HCT116 (cell line): ENCODE data around the gene KIF1A. TPM values are rescaled to one million over a fixed set of nuclear protein-coding genes. Genes with fewer than 3 reads are reported as not detected.
A peak's percentile ranks its signal among the peaks of the same experiment; 100 is the strongest.

Experiments used
- ATAC-seq: fragments of 200-7000 bp; cut with Tn5 transposase; 2 replicates; pipeline ENCODE4 v1.9.1; 2020; ENCODE audit warnings: mild to moderate bottlenecking, moderate library complexity
- BruUV-seq: library from RNA; stranded (reverse); fragments of 400-500 nt; replicated peaks from 2 replicates; lab custom pipeline; 2021; lab: Mats Ljungman, UMichigan
- CTCF ChIA-PET: fragments of 300-600 bp; sonication (Branson Sonifier 250); formaldehyde crosslinking; loops from one replicate; lab custom pipeline; 2021; ENCODE audit warnings: antibody characterized with exemption; lab: Charles Lee
- POLR2A ChIA-PET: fragments of 300-600, 350-600 bp; sonication (Branson Sonifier 250); formaldehyde crosslinking; loops from one replicate; lab custom pipeline; 2021; ENCODE audit warnings: antibody characterized with exemption; lab: Charles Lee
- RAD21 ChIA-PET, 2 experiments: fragments of 300-600 bp; sonication (Branson Sonifier 250); formaldehyde crosslinking; loops; one replicate each; lab custom pipeline; 2023; ENCODE audit warnings: low total read pairs in 2 of 2; ENCODE audit not compliant: uncharacterized antibody in 2 of 2, unreplicated experiment in 2 of 2, low non-redundant PET in 1 of 2; lab: Charles Lee
- DNase-seq: peaks from one replicate; pipeline ENCODE4 v3.0.0-alpha.2; 2010; ENCODE audit warnings: low read depth, low spot score
- H2AFZ ChIP-seq: fragments of 200-600 bp; shearing (Covaris generic), sonication (generic); 2 replicates; pipeline ENCODE4 v1.6.1; 2017; ENCODE audit warnings: low read depth, mixed run types, mixed read lengths, antibody characterized with exemption, low read length; ENCODE audit not compliant: poor library complexity, severe bottlenecking
- H3K27ac ChIP-seq: 2 replicates; pipeline ENCODE4 v1.5.1; 2012; ENCODE audit warnings: low read depth, low read length
- H3K27me3 ChIP-seq: fragments of 200-600 bp; sonication (generic); 2 replicates; pipeline ENCODE4 v1.6.1; 2016; ENCODE audit warnings: mixed run types, low read length, mixed read lengths; ENCODE audit not compliant: insufficient read depth
- H3K36me3 ChIP-seq, 2 experiments: fragments of 200-500 bp in 1 of 2; fragments of 200-600 bp in 1 of 2; sonication (Bioruptor generic) in 1 of 2; sonication (generic) in 1 of 2; 2 replicates each; pipeline versions ENCODE4 v1.5.1 to v1.6.1; 2014 to 2016; ENCODE audit warnings: low read length in 2 of 2, inconsistent platforms in 1 of 2, mixed read lengths in 1 of 2, mixed run types in 1 of 2; ENCODE audit not compliant: insufficient read depth in 2 of 2, control insufficient read depth in 1 of 2
- H3K4me1 ChIP-seq, 2 experiments: fragments of 200-600 bp in 1 of 2; sonication (generic) in 1 of 2; 2 replicates each; pipeline versions ENCODE4 v1.5.1 to v1.6.1; 2012 to 2017; ENCODE audit warnings: low read length in 2 of 2, inconsistent platforms in 1 of 2, mild to moderate bottlenecking in 1 of 2, mixed read lengths in 1 of 2, mixed run types in 1 of 2, moderate library complexity in 1 of 2; ENCODE audit not compliant: insufficient read depth in 2 of 2, control insufficient read depth in 1 of 2
- H3K4me2 ChIP-seq: fragments of 200-600 bp; sonication (generic); 2 replicates; pipeline ENCODE4 v1.6.1; 2017; ENCODE audit warnings: mixed run types, low read length, mixed read lengths
- H3K4me3 ChIP-seq, 2 experiments: fragments of 200-600 bp in 1 of 2; sonication (generic) in 1 of 2; replicated peaks in 1 of 2; 2 replicates each; pipeline ENCODE4 v1.5.1; 2011 to 2016; ENCODE audit warnings: low read length in 2 of 2, control low read depth in 1 of 2, low read depth in 1 of 2, mild to moderate bottlenecking in 1 of 2, mixed read lengths in 1 of 2, mixed run types in 1 of 2
- H3K79me2 ChIP-seq: fragments of 200-600 bp; sonication (generic); 2 replicates; pipeline ENCODE4 v1.6.1; 2017; ENCODE audit warnings: mild to moderate bottlenecking, mixed run types, low read length, moderate library complexity, mixed read lengths; ENCODE audit not compliant: insufficient read depth
- H3K9ac ChIP-seq: fragments of 200-600 bp; sonication (generic); 2 replicates; pipeline ENCODE4 v1.6.1; 2016; ENCODE audit warnings: low read length, mixed read lengths
- H3K9me2 ChIP-seq: fragments of 200-600 bp; sonication (generic), shearing (Covaris generic); 2 replicates; pipeline ENCODE4 v1.6.1; 2017; ENCODE audit warnings: mixed run types, mild to moderate bottlenecking, moderate library complexity; ENCODE audit not compliant: insufficient read depth
- H3K9me3 ChIP-seq, 2 experiments: fragments of 200-500 bp in 1 of 2; fragments of 200-600 bp in 1 of 2; sonication (Bioruptor generic) in 1 of 2; sonication (generic) in 1 of 2; 2 replicates each; pipeline ENCODE4 v1.6.1; 2014 to 2017; ENCODE audit warnings: low read length in 2 of 2, mixed read lengths in 2 of 2, inconsistent platforms in 1 of 2, low read depth in 1 of 2, mild to moderate bottlenecking in 1 of 2, mixed run types in 1 of 2, moderate library complexity in 1 of 2; ENCODE audit not compliant: control insufficient read depth in 1 of 2, insufficient read depth in 1 of 2
- H4K20me1 ChIP-seq: fragments of 200-600 bp; sonication (generic), shearing (Covaris generic); 2 replicates; pipeline ENCODE4 v1.6.1; 2017; ENCODE audit warnings: mixed run types, mild to moderate bottlenecking, moderate library complexity; ENCODE audit not compliant: insufficient read depth
- EGR1 ChIP-seq: IDR thresholded peaks from 2 replicates; pipeline ENCODE4 v1.6.1; 2012; ENCODE audit warnings: low read depth
- ELF1 ChIP-seq: IDR thresholded peaks from 2 replicates; pipeline ENCODE4 v1.6.1; 2012; ENCODE audit warnings: low read depth, borderline replicate concordance
- EZH2phosphoT487 ChIP-seq: fragments of 200-600 bp; IDR thresholded peaks from 2 replicates; pipeline ENCODE4 v1.6.1; 2018; ENCODE audit warnings: antibody characterized with exemption, borderline replicate concordance
- FOSL1 ChIP-seq: IDR thresholded peaks from 2 replicates; pipeline ENCODE4 v1.6.1; 2012; ENCODE audit warnings: low read depth
- POLR2A ChIP-seq: IDR thresholded peaks from 2 replicates; pipeline ENCODE4 v1.7.0; 2011; ENCODE audit warnings: borderline replicate concordance; ENCODE audit not compliant: insufficient read depth, insufficient read length; ENCODE audit errors: extremely low read depth
- POLR2AphosphoS5 ChIP-seq: IDR thresholded peaks from 2 replicates; pipeline ENCODE4 v1.6.1; 2011; ENCODE audit warnings: mild to moderate bottlenecking, low read depth, low read length, moderate library complexity
- RAD21 ChIP-seq: IDR thresholded peaks from 2 replicates; pipeline ENCODE4 v1.6.1; 2012; ENCODE audit warnings: low read depth, mild to moderate bottlenecking
- SRF ChIP-seq: IDR thresholded peaks from 2 replicates; pipeline ENCODE4 v1.6.1; 2012; ENCODE audit warnings: low read depth
- TCF7L2 ChIP-seq: IDR thresholded peaks from 2 replicates; pipeline ENCODE4 v1.7.0; 2011; ENCODE audit warnings: borderline replicate concordance, inconsistent platforms; ENCODE audit not compliant: insufficient read depth, insufficient read length; ENCODE audit errors: extremely low read depth
- ZFX ChIP-seq: fragments of 450-650 bp; IDR thresholded peaks from 2 replicates; pipeline ENCODE4 v1.6.1; 2017
- ZNF274 ChIP-seq: fragments of 200-500 bp; sonication (Bioruptor generic); IDR thresholded peaks from 2 replicates; pipeline ENCODE4 v1.6.1; 2014; ENCODE audit warnings: mild to moderate bottlenecking, low read depth, low read length, inconsistent platforms
- intact Hi-C: fragments of 100-400 bp; cut with micrococcal nuclease; formaldehyde crosslinking; loops from 2 replicates; pipeline ENCODE4 v1.10.0; 2022
- total RNA-seq: library from RNA; stranded (reverse); gene quantifications from one replicate; pipeline ENCODE4 v1.2.1, GENCODE V29; 2021; ENCODE audit not compliant: unreplicated experiment
- TF ChIP-seq, protein P1 (sequence below), 3 experiments: fragments of 200-600 bp in 1 of 3; sonication (generic) in 1 of 3; IDR thresholded peaks in 2 of 3; conservative IDR thresholded peaks in 1 of 3; 2 replicates each; pipeline ENCODE4 v1.5.1; 2012 to 2017; ENCODE audit warnings: low read depth in 2 of 3, low read length in 2 of 3, antibody characterized with exemption in 1 of 3, borderline replicate concordance in 1 of 3, control low read depth in 1 of 3, mild to moderate bottlenecking in 1 of 3, mixed read lengths in 1 of 3, mixed run types in 1 of 3, moderate library complexity in 1 of 3; ENCODE audit not compliant: insufficient read depth in 1 of 3

The KIF1A gene
- total RNA-seq, 1 experiment from 2014 or later, result 0.27 TPM

DNA sequence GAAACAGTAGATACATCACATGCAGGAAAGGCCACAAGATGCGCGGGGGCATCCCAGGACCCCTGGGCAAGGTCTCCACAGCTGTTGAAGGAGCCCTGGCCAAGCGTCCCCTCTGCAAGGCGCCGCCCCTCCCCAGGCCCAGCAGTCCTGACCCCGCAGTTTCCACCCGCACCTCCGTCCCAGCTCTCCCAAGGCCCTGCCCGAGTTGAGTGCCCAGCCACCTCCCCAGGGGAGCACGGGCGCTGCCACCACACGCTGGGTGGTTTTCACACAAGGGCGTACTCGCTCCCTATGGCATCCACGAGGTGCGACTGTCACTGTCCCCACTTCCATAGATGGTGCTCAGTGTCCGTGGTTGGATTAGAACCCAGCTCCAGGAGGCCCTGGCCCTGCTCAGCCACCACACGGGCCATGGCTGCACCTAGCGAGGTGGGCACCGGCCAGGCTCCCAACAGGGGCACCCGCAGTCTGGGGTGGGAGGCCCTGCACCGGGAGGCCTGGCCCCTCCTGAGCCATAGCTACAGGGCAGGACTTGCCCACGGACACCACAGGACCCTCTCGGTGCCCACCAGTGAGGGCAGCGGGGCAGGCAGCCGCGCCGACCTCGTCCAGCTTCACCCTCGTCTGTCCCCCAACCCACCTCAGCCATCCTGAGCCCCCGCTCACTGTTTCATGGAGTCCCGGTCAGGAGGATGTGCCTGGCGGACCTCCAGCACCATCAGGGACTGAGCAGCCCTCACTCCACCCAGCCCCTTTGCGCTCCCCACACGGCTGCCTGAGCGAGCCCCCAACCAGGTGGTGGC lies 36.0 kb downstream of the KIF1A start:
- TF ChIP-seq, protein P1, sequence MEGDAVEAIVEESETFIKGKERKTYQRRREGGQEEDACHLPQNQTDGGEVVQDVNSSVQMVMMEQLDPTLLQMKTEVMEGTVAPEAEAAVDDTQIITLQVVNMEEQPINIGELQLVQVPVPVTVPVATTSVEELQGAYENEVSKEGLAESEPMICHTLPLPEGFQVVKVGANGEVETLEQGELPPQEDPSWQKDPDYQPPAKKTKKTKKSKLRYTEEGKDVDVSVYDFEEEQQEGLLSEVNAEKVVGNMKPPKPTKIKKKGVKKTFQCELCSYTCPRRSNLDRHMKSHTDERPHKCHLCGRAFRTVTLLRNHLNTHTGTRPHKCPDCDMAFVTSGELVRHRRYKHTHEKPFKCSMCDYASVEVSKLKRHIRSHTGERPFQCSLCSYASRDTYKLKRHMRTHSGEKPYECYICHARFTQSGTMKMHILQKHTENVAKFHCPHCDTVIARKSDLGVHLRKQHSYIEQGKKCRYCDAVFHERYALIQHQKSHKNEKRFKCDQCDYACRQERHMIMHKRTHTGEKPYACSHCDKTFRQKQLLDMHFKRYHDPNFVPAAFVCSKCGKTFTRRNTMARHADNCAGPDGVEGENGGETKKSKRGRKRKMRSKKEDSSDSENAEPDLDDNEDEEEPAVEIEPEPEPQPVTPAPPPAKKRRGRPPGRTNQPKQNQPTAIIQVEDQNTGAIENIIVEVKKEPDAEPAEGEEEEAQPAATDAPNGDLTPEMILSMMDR (IDR thresholded peaks at IDR 0.05 in 2 of 3, conservative IDR thresholded peaks at IDR 0.05 in 1 of 3; ENCODE audit: borderline replicate concordance in 1 of 3, insufficient read depth in 1 of 3, low read depth in 2 of 3, low read length in 2 of 3), result no peak
- Histone ChIP-seq H4K20me1 (no peaks in the 10 kb centered on the region), H3K27ac (no peak overlapping the region), H3K9me2 (no peaks in the 10 kb centered on the region), H3K79me2 (no peaks in the 10 kb centered on the region), H3K9me3 (no peaks in the 10 kb centered on the region), H3K9ac (no peak overlapping the region), H3K27me3 (no peaks in the 10 kb centered on the region), H3K4me1 (peaks cover 0 to 6% of the 10 kb centered on the region in 2 experiments; a peak in 2 of 4 replicates), H3K4me2 (no peak overlapping the region), H3K36me3 (no peaks in the 10 kb centered on the region), H3K4me3 (no peak overlapping the region), H2AFZ (no peak overlapping the region)
- ChIA-PET POLR2A (no interaction called here), CTCF (no interaction called here), RAD21 (no interaction called here)
- DNase-seq (no peak), ATAC-seq (no peak)
- intact Hi-C loops, result no loop called here
- BruUV-seq, result no TSS peak

DNA sequence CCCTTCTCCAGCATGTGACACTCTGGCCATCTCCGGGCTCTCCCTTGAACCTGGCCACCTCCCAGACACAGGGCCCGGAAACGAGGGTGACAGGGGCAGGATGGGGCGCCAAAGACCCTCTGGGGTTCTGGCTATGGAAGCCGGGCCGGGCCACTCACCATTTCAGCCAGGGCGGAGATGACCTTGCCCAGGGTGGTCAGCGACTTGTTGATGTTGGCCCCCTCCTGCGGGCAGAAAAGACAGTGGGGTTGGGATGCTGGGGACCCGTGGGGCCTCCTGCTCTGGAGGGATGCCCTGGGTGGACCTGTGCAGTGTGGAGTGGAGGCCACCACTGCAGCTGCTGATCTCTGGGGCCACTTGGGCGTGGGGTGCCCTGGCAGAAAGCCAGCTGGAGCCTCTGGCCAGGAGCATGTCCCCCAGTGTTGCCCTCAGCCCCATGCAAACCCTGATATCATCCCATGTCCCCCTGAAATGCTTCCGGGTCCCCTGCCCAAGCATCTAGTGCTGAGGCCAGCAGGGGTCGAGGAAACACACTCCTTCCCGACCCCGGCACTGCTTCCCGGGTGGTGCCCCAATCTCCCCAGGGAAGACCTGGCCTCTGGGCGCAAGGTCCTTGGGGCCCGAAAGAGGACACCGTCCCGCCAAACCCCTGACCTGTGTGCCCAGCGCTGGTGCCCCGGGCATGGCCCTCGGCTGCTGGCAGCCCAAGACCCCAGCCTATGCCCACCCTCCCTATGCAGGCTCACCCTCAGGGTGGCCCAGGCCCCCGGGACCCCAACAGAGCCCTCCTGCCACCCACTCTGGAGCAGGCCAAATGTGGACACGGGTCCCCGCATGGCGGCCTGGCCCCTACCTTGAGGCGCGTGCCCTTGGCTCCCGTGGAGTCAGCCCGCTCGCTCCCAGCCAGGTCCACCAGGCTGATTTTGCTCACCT lies 36.9 kb downstream of the KIF1A start:
- Histone ChIP-seq H3K9me2 (no peaks in the 10 kb centered on the region), H3K4me1 (peaks cover 0 to 6% of the 10 kb centered on the region in 2 experiments; a peak in 2 of 4 replicates), H4K20me1 (no peaks in the 10 kb centered on the region), H3K79me2 (no peaks in the 10 kb centered on the region), H2AFZ (no peak overlapping the region), H3K4me2 (0 out of 2 replicates have a peak overlapping the region, but pooled peaks have one; percentile 5), H3K4me3 (no peak overlapping the region), H3K9me3 (no peaks in the 10 kb centered on the region), H3K9ac (no peak overlapping the region), H3K27ac (no peak overlapping the region), H3K27me3 (no peaks in the 10 kb centered on the region), H3K36me3 (no peaks in the 10 kb centered on the region)
- ATAC-seq (no peak), DNase-seq (no peak)
- CTCF ChIA-PET, result no interaction called here
- no TSS peak for BruUV-seq
- intact Hi-C loops, result no loop called here
- RAD21 ChIA-PET, result no interaction called here
- POLR2A ChIA-PET, result no interaction called here
- TF ChIP-seq RAD21, result no peak
- TF ChIP-seq EGR1, result no peak
- TF ChIP-seq SRF, result no peak
- no peak for TF ChIP-seq FOSL1
- no peak for TF ChIP-seq ELF1
- TF ChIP-seq, protein P1 (IDR thresholded peaks at IDR 0.05 in 2 of 3, conservative IDR thresholded peaks at IDR 0.05 in 1 of 3; ENCODE audit: borderline replicate concordance in 1 of 3, insufficient read depth in 1 of 3, low read depth in 2 of 3, low read length in 2 of 3), result no peak
- TF ChIP-seq POLR2A, result no peak
- TF ChIP-seq EZH2phosphoT487, result no peak
- TF ChIP-seq POLR2AphosphoS5, result no peak
- no peak for TF ChIP-seq TCF7L2
- no peak for TF ChIP-seq ZNF274
- no peak for TF ChIP-seq ZFX
